Endothelial cell of umbilical vein (primary cell): ENCODE measurements around the gene BCL7A. TPM values are rescaled to one million over a fixed set of nuclear protein-coding genes. Genes with fewer than 3 reads are reported as not detected.

Experiments used
- BruUV-seq: library from RNA; stranded (reverse); fragments of 400-500 nt; replicated peaks from 2 replicates; lab custom pipeline; 2021; lab: Mats Ljungman, UMichigan
- CTCF ChIA-PET: fragments of 300-600, 350-600 bp; sonication (Branson Sonifier 250); formaldehyde crosslinking; loops from one replicate; lab custom pipeline; 2021; ENCODE audit warnings: antibody characterized with exemption, inconsistent platforms; lab: Charles Lee
- POLR2A ChIA-PET: fragments of 300-600, 350-600 bp; sonication (Branson Sonifier 250); formaldehyde crosslinking; loops from one replicate; lab custom pipeline; 2021; ENCODE audit warnings: antibody characterized with exemption, inconsistent platforms; lab: Charles Lee
- DNase-seq: peaks from one replicate; pipeline ENCODE4 v3.0.0-alpha.2; 2011; ENCODE audit warnings: low read depth, low spot score
- FAIRE-seq: peaks from 2 replicates; lab custom pipeline; 2011; peaks lifted over from hg19 to GRCh38; lab: Jason Lieb, UNC
- H2AFZ ChIP-seq: 2 replicates; pipeline ENCODE4 v1.6.0; 2012; ENCODE audit warnings: low read depth, low read length, control low read depth, inconsistent platforms
- H3K27ac ChIP-seq: 2 replicates; pipeline ENCODE4 v1.5.1; 2011; ENCODE audit warnings: low read depth, mild to moderate bottlenecking, control low read depth, low read length, moderate library complexity; ENCODE audit not compliant: insufficient read depth
- H3K27me3 ChIP-seq, 2 experiments: 2 replicates each; pipeline versions ENCODE4 v1.6.0 to v1.6.1; 2011; ENCODE audit warnings: low read length in 2 of 2, mixed read lengths in 1 of 2; ENCODE audit not compliant: control insufficient read depth in 2 of 2, insufficient read depth in 2 of 2
- H3K36me3 ChIP-seq, 2 experiments: 2 replicates in 1 of 2; 3 replicates in 1 of 2; pipeline ENCODE4 v1.5.1; 2011; ENCODE audit warnings: low read length in 2 of 2, mild to moderate bottlenecking in 1 of 2, moderate library complexity in 1 of 2; ENCODE audit not compliant: control insufficient read depth in 2 of 2, insufficient read depth in 2 of 2; ENCODE audit errors: extremely low read depth in 1 of 2
- H3K4me1 ChIP-seq: 3 replicates; pipeline ENCODE4 v1.5.1; 2011; ENCODE audit warnings: mild to moderate bottlenecking, low read length; ENCODE audit not compliant: control insufficient read depth, insufficient read depth; ENCODE audit errors: extremely low read depth
- H3K4me2 ChIP-seq: 2 replicates; pipeline ENCODE4 v1.6.1; 2011; ENCODE audit warnings: low read length, control low read depth, mixed read lengths; ENCODE audit not compliant: insufficient read depth
- H3K4me3 ChIP-seq, 3 experiments: fragments of 200-600 bp in 1 of 3; sonication (generic), shearing (Covaris generic) in 1 of 3; replicated peaks in 1 of 3; 2 replicates each; pipeline ENCODE4 v1.5.1; 2011 to 2016; ENCODE audit warnings: control low read depth in 3 of 3, low read length in 3 of 3, mild to moderate bottlenecking in 2 of 3, inconsistent platforms in 1 of 3, low read depth in 1 of 3, moderate library complexity in 1 of 3; ENCODE audit not compliant: insufficient read depth in 1 of 3
- H3K79me2 ChIP-seq: 2 replicates; pipeline ENCODE4 v1.6.0; 2012; ENCODE audit warnings: low read length, inconsistent platforms; ENCODE audit not compliant: control insufficient read depth, insufficient read depth
- H3K9ac ChIP-seq: replicated peaks from 2 replicates; pipeline ENCODE3; 2011; ENCODE audit warnings: low read length, control low read depth; ENCODE audit not compliant: insufficient read depth; ENCODE audit errors: extremely low read depth
- H3K9me1 ChIP-seq: replicated peaks from 3 replicates; pipeline ENCODE4 v1.6.0; 2011; ENCODE audit warnings: mild to moderate bottlenecking, low read length; ENCODE audit not compliant: control insufficient read depth, insufficient read depth; ENCODE audit errors: extremely low read depth
- H3K9me3 ChIP-seq: replicated peaks from 2 replicates; pipeline ENCODE4 v1.5.1; 2012; ENCODE audit warnings: low read length, inconsistent platforms; ENCODE audit not compliant: control insufficient read depth, insufficient read depth
- H4K20me1 ChIP-seq: replicated peaks from 2 replicates; pipeline ENCODE3; 2011; ENCODE audit warnings: mild to moderate bottlenecking, low read length; ENCODE audit not compliant: control insufficient read depth, insufficient read depth; ENCODE audit errors: extremely low read depth
- CTCF ChIP-seq, 2 donors: IDR thresholded peaks; 1 replicate in 1 of 2; 2 replicates in 1 of 2; pipeline ENCODE4 v1.5.1; 2011; ENCODE audit warnings: low read length in 2 of 2, mild to moderate bottlenecking in 2 of 2, moderate library complexity in 2 of 2, control low read depth in 1 of 2, inconsistent platforms in 1 of 2, low read depth in 1 of 2; ENCODE audit not compliant: insufficient read depth in 1 of 2; ENCODE audit errors: extremely low read depth in 1 of 2
- EZH2 ChIP-seq: IDR thresholded peaks from 2 replicates; pipeline ENCODE4 v1.6.1; 2012; ENCODE audit warnings: borderline replicate concordance, low read depth, mild to moderate bottlenecking, moderate library complexity, low read length, inconsistent platforms; ENCODE audit not compliant: severe bottlenecking
- FOS ChIP-seq: IDR thresholded peaks from 2 replicates; pipeline ENCODE4 v1.6.1; 2011; ENCODE audit warnings: mild to moderate bottlenecking, low read length, moderate library complexity, borderline replicate concordance; ENCODE audit not compliant: insufficient read depth
- GATA2 ChIP-seq: IDR thresholded peaks from 2 replicates; pipeline ENCODE4 v1.7.0; 2011; ENCODE audit warnings: low read depth, mild to moderate bottlenecking, moderate library complexity, mixed read lengths, low read length; ENCODE audit not compliant: insufficient read length, insufficient read depth
- JUN ChIP-seq: IDR thresholded peaks from 2 replicates; pipeline ENCODE4 v1.6.1; 2011; ENCODE audit warnings: borderline replicate concordance, low read depth; ENCODE audit not compliant: insufficient read length, insufficient read depth
- MAX ChIP-seq: IDR thresholded peaks from 2 replicates; pipeline ENCODE4 v1.6.1; 2011; ENCODE audit not compliant: insufficient read depth, insufficient read length
- MYC ChIP-seq: IDR thresholded peaks from one replicate; pipeline ENCODE4 v1.6.1; 2011; ENCODE audit warnings: mild to moderate bottlenecking, low read depth, low read length
- POLR2A ChIP-seq: IDR thresholded peaks from 2 replicates; pipeline ENCODE4 v1.6.1; 2012; ENCODE audit warnings: low read depth, mild to moderate bottlenecking, control low read depth, low read length
- POLR2AphosphoS5 ChIP-seq: IDR thresholded peaks from 2 replicates; pipeline ENCODE4 v1.6.1; 2012; ENCODE audit warnings: low read depth, mild to moderate bottlenecking, control low read depth, low read length, moderate library complexity; ENCODE audit not compliant: insufficient read depth
- dilution Hi-C: fragments of 300-500 bp; cut with MboI; formaldehyde crosslinking; loops from one replicate; pipeline ENCODE4 v1.15.0; 2019; ENCODE audit warnings: low sequenced_read_pairs; ENCODE audit not compliant: extremely low pct_ligation_motif_present
- intact Hi-C: fragments of 100-400 bp; cut with micrococcal nuclease; formaldehyde crosslinking; loops from one replicate; pipeline ENCODE4 v1.10.0; 2022
- polyA plus RNA-seq, 4 experiments: library from polyadenylated mRNA; depleted of rRNA in 3 of 4; stranded (reverse) in 3 of 4; unstranded in 1 of 4; fragments of >200 nt; gene quantifications; 2 replicates each; pipeline versions ENCODE4 v1.2.1 to v1.2.3, GENCODE V29; 2011 to 2012; ENCODE audit warnings: missing spikeins in 1 of 4
- total RNA-seq: library from RNA; stranded (reverse); gene quantifications from 2 replicates; pipeline ENCODE4 v1.2.3, GENCODE V29; 2021

BCL7A gene
- total and polyA plus RNA-seq, 2 donors (not counting 3 experiments of a cell fraction or from before 2014, with no cell fraction given) = 9.7 to 11.1 TPM

- H2AFZ ChIP-seq = no peak overlapping the region
- dilution Hi-C loops = no loop called here
- peaks cover 72% of the 10 kb centered on the region for H3K79me2 ChIP-seq
- H3K36me3 ChIP-seq = no peaks in the 10 kb centered on the region
- H3K27ac ChIP-seq = peak overlapping the region; percentile 31
- no peaks in the 10 kb centered on the region for H3K9me1 ChIP-seq
- peak; percentile 59 for FAIRE-seq
- TF ChIP-seq MAX = peak; percentile 32
- no peak for TF ChIP-seq FOS
- TF ChIP-seq POLR2AphosphoS5 = peak; percentile 7
- intact Hi-C loops = no loop called here
- no peaks in the 10 kb centered on the region for H4K20me1 ChIP-seq
- no peaks in the 10 kb centered on the region for H3K9me3 ChIP-seq
- no peak overlapping the region for H3K9ac ChIP-seq
- no peaks in the 10 kb centered on the region for H3K27me3 ChIP-seq
- ChIA-PET POLR2A (interaction anchor here (0.8 kb wide), 1 partner anchor 35 kb away, joined by 3 read pairs; no protein-coding TSS in a partner anchor), CTCF (interaction anchor here (0.6 to 3.9 kb wide), 12 partner anchors 10 to 170 kb away, joined by 3 to 30 read pairs (median 4); partner anchors contain the start of gene MLXIP)
- H3K4me3 ChIP-seq = no peak overlapping the region
- DNase-seq = peak; percentile 67
- no TSS peak for BruUV-seq
- H3K4me1 ChIP-seq = peaks cover 31% of the 10 kb centered on the region
- no peak overlapping the region for H3K4me2 ChIP-seq
Observed at GRCh38 chr12:122097927-122098756, 76.5 kb downstream of the BCL7A start.

GRCh38 chr12:122099280-122099749 lies 77.6 kb downstream of the BCL7A start:
- H3K36me3 ChIP-seq = no peaks in the 10 kb centered on the region
- H3K27me3 ChIP-seq = no peaks in the 10 kb centered on the region
- no peak for TF ChIP-seq POLR2A
- no peak for TF ChIP-seq MYC
- no peak for TF ChIP-seq GATA2
- TF ChIP-seq JUN = no peak
- no peak for TF ChIP-seq EZH2
- TF ChIP-seq POLR2AphosphoS5 = no peak
- TF ChIP-seq CTCF (IDR thresholded peaks at IDR 0.05; ENCODE audit: extremely low read depth in 1 of 2, insufficient read depth in 1 of 2, low read depth in 1 of 2, low read length in 2 of 2) = no peak
- no peak for TF ChIP-seq MAX
- TF ChIP-seq FOS = no peak
- intact Hi-C loops (no loop called here), dilution Hi-C loops (no loop called here)
- no TSS peak for BruUV-seq
- H3K27ac ChIP-seq = no peak overlapping the region
- H3K79me2 ChIP-seq = peaks cover 69% of the 10 kb centered on the region
- no peak for FAIRE-seq
- H3K4me1 ChIP-seq = peaks cover 31% of the 10 kb centered on the region
- CTCF ChIA-PET = interaction anchor here (1.2 to 3.9 kb wide), 3 partner anchors 11 to 45 kb away, joined by 5 to 30 read pairs (median 18); no protein-coding TSS in a partner anchor
- no peaks in the 10 kb centered on the region for H3K9me1 ChIP-seq
- H3K4me2 ChIP-seq = no peak overlapping the region
- H3K9ac ChIP-seq = no peak overlapping the region
- no peak overlapping the region for H2AFZ ChIP-seq
- POLR2A ChIA-PET = interaction anchor here (0.6 kb wide), 1 partner anchor 56 kb away, joined by 3 read pairs; no protein-coding TSS in a partner anchor
- no peaks in the 10 kb centered on the region for H4K20me1 ChIP-seq
- DNase-seq = no peak
- H3K4me3 ChIP-seq = no peak overlapping the region
- no peaks in the 10 kb centered on the region for H3K9me3 ChIP-seq
